GM19240 (cell line): ENCODE measurements around the gene RING1.

Source experiments
- DNase-seq: peaks from one replicate; pipeline ENCODE4 v3.0.0; 2011; ENCODE audit warnings: low spot score; ENCODE audit not compliant: insufficient read length

The RING1 gene

GRCh38 chr6:33241968-33242367 lies 33.7 kb downstream of the RING1 start:
- no peak for DNase-seq

- no peak for DNase-seq
Observed at GRCh38 chr6:33243476-33243875, 35.2 kb downstream of the RING1 start.

GRCh38 chr6:33247977-33248642 lies 39.8 kb downstream of the RING1 start:
- DNase-seq: peak; percentile 49

- DNase-seq: no peak
Observed at GRCh38 chr6:33248643-33248931, 40.3 kb downstream of the RING1 start.

GRCh38 chr6:33248932-33249731 lies 40.8 kb downstream of the RING1 start:
- DNase-seq: peak; percentile 65

GRCh38 chr6:33249732-33250630 lies 41.7 kb downstream of the RING1 start:
- DNase-seq: no peak

- no peak for DNase-seq
Observed at GRCh38 chr6:33250731-33251130, 42.4 kb downstream of the RING1 start.

GRCh38 chr6:33251395-33252012 lies 43.2 kb downstream of the RING1 start:
- no peak for DNase-seq

- no peak for DNase-seq
Observed at GRCh38 chr6:33252759-33253158, 44.5 kb downstream of the RING1 start.

GRCh38 chr6:33254591-33254990 lies 46.3 kb downstream of the RING1 start:
- no peak for DNase-seq

GRCh38 chr6:33259032-33259431 lies 50.7 kb downstream of the RING1 start:
- DNase-seq: no peak
